Loucy (cell line): ENCODE results near the gene MBNL2.

ENCODE experiments used
- H2AFZ ChIP-seq: fragments of 200-600 bp; sonication (generic); 2 replicates; pipeline ENCODE4 v1.6.0; 2016; ENCODE audit warnings: antibody characterized with exemption, mild to moderate bottlenecking, low read length, moderate library complexity
- H3F3A ChIP-seq: fragments of 200-600 bp; 2 replicates; pipeline ENCODE4 v1.6.0; 2016; ENCODE audit warnings: antibody characterized with exemption, low read depth, mild to moderate bottlenecking
- H3K27me3 ChIP-seq: fragments of 200-600 bp; sonication (generic); 2 replicates; pipeline ENCODE4 v1.6.1; 2014; ENCODE audit warnings: low read length, mild to moderate bottlenecking; ENCODE audit not compliant: insufficient read depth, poor library complexity, severe bottlenecking
- H3K36me3 ChIP-seq: fragments of 200-600 bp; sonication (generic); 2 replicates; pipeline ENCODE4 v1.6.1; 2016; ENCODE audit warnings: low read length; ENCODE audit not compliant: insufficient read depth
- H3K4me1 ChIP-seq: fragments of 200-600 bp; sonication (generic); 2 replicates; pipeline ENCODE4 v1.5.1; 2014; ENCODE audit warnings: low read length, mild to moderate bottlenecking; ENCODE audit not compliant: insufficient read depth, poor library complexity, severe bottlenecking
- H3K4me2 ChIP-seq: fragments of 200-600 bp; sonication (generic); 2 replicates; pipeline ENCODE4 v1.6.0; 2014; ENCODE audit warnings: antibody characterized with exemption, low read length, low read depth, mild to moderate bottlenecking; ENCODE audit not compliant: poor library complexity, severe bottlenecking
- H3K4me3 ChIP-seq: fragments of 200-600 bp; sonication (generic); 2 replicates; pipeline ENCODE4 v1.5.1; 2014; ENCODE audit warnings: low read length, mild to moderate bottlenecking, mixed read lengths; ENCODE audit not compliant: poor library complexity, severe bottlenecking
- H3K79me2 ChIP-seq: fragments of 200-600 bp; sonication (generic); 2 replicates; pipeline ENCODE4 v1.6.1; 2014; ENCODE audit warnings: low read length; ENCODE audit not compliant: insufficient read depth
- H3K9ac ChIP-seq: fragments of 200-600 bp; sonication (generic); 2 replicates; pipeline ENCODE4 v1.6.0; 2014; ENCODE audit warnings: mild to moderate bottlenecking, low read depth, low read length, moderate library complexity; ENCODE audit not compliant: poor library complexity, severe bottlenecking
- H3K9me2 ChIP-seq: fragments of 200-600 bp; sonication (generic); replicated peaks from 2 replicates; pipeline ENCODE4 v1.6.1; 2016; ENCODE audit warnings: low read depth, low read length, mixed read lengths
- H3K9me3 ChIP-seq: fragments of 200-600 bp; sonication (generic); 2 replicates; pipeline ENCODE4 v1.6.1; 2014; ENCODE audit warnings: mild to moderate bottlenecking, antibody characterized with exemption, low read length, low read depth; ENCODE audit not compliant: insufficient read depth
- H4K20me1 ChIP-seq: fragments of 200-600 bp; sonication (generic); 2 replicates; pipeline ENCODE4 v1.6.0; 2014; ENCODE audit warnings: antibody characterized with exemption, low read length, mild to moderate bottlenecking; ENCODE audit not compliant: insufficient read depth, poor library complexity, severe bottlenecking
- EZH2phosphoT487 ChIP-seq: fragments of 200-600 bp; IDR thresholded peaks from 2 replicates; pipeline ENCODE4 v1.6.1; 2018; ENCODE audit warnings: antibody characterized with exemption, mild to moderate bottlenecking, moderate library complexity, borderline replicate concordance
- TF ChIP-seq, protein P1 (sequence below): fragments of 200-600 bp; sonication (generic); conservative IDR thresholded peaks from 2 replicates; pipeline ENCODE4 v1.5.1; 2014; ENCODE audit warnings: mild to moderate bottlenecking, antibody characterized with exemption, low read length

MBNL2 gene

DNA sequence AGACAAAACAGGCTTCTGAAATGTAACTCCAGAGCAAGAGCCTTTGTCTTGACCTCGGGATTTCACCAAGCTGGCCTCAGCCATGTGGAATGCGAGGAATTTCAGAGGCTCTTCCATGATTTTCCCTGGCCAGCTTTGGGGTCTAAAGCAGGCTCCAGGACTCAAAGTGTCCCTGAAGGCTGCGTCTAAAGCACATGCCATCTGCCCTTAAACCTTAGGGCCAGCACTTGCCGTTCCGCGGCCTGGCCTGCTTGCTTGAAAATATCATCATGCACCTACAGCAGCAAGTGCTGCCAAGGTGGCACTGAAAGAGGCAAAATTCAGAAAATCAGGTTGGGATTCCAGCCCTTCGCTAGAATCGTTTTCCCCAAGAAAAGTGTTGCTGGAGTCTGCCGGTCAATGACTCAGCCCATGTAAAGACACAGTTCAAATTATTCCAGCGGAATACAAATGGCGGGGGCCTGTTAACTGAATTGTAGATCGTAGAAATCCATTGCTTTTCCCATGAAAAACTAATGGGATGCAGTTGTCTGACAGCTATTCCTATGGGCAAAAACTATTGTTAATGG lies 106.2 kb downstream of the MBNL2 start:
- H3K36me3 ChIP-seq: no peaks in the 10 kb centered on the region

DNA sequence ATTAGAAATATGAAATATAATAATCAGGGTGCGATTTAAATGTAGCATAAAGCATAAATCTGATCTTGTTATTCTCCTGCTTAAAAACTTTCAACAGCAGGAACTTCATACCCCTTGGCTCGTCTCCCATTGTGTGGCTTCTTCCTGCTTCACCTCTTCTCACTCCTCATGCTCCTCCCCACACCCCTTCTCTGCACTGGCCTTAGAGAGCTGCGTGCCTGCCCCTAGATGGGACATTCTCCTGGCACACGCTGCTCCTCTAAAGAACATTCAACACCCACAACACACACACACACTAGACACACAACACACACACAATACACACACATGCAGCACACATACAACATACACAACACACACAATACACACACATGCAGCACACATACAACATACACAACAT lies 107.2 kb downstream of the MBNL2 start:
- Histone ChIP-seq H3K9ac (no peak overlapping the region), H4K20me1 (no peaks in the 10 kb centered on the region), H3K9me3 (no peaks in the 10 kb centered on the region), H3K4me2 (no peak overlapping the region), H3K9me2 (no peaks in the 10 kb centered on the region), H3K79me2 (no peaks in the 10 kb centered on the region), H3K27me3 (no peaks in the 10 kb centered on the region), H3F3A (no peaks in the 10 kb centered on the region), H3K36me3 (no peaks in the 10 kb centered on the region), H3K4me3 (no peak overlapping the region), H2AFZ (no peak overlapping the region), H3K4me1 (no peaks in the 10 kb centered on the region)
- TF ChIP-seq, protein P1, sequence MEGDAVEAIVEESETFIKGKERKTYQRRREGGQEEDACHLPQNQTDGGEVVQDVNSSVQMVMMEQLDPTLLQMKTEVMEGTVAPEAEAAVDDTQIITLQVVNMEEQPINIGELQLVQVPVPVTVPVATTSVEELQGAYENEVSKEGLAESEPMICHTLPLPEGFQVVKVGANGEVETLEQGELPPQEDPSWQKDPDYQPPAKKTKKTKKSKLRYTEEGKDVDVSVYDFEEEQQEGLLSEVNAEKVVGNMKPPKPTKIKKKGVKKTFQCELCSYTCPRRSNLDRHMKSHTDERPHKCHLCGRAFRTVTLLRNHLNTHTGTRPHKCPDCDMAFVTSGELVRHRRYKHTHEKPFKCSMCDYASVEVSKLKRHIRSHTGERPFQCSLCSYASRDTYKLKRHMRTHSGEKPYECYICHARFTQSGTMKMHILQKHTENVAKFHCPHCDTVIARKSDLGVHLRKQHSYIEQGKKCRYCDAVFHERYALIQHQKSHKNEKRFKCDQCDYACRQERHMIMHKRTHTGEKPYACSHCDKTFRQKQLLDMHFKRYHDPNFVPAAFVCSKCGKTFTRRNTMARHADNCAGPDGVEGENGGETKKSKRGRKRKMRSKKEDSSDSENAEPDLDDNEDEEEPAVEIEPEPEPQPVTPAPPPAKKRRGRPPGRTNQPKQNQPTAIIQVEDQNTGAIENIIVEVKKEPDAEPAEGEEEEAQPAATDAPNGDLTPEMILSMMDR: no peak
- TF ChIP-seq EZH2phosphoT487: no peak

More for the DNA sequence above, 106.2 kb downstream of the MBNL2 start:
- Histone ChIP-seq H3K9me2 (no peaks in the 10 kb centered on the region), H3F3A (no peaks in the 10 kb centered on the region), H3K79me2 (no peaks in the 10 kb centered on the region), H3K27me3 (no peaks in the 10 kb centered on the region), H3K4me3 (no peak overlapping the region), H3K4me2 (no peak overlapping the region), H4K20me1 (no peaks in the 10 kb centered on the region), H2AFZ (no peak overlapping the region), H3K4me1 (no peaks in the 10 kb centered on the region), H3K9me3 (no peaks in the 10 kb centered on the region), H3K9ac (no peak overlapping the region)
- TF ChIP-seq EZH2phosphoT487: no peak

DNA sequence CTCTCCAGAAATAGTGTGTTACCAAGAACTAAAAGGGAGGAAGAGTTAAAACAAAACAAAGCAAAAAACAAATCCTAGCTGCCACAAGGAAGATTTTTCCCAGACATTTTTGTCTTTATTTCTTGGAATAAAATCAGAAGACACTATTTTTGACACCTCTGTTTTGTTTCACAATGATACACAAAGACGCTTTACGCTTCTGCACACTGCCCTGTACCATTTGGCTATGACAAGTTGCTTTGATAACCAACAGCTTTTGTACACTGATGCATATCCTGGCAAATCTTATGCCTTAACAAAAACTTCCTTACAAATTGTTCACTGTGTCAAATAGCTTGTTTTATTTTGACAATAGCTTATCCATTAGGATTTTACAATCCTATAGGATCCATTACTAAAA lies 108.3 kb downstream of the MBNL2 start:
- TF ChIP-seq, protein P1: no peak
- TF ChIP-seq EZH2phosphoT487: no peak
- Histone ChIP-seq H3K9me2 (no peaks in the 10 kb centered on the region), H3K4me2 (no peak overlapping the region), H3F3A (no peaks in the 10 kb centered on the region), H3K79me2 (no peaks in the 10 kb centered on the region), H3K36me3 (no peaks in the 10 kb centered on the region), H3K9ac (no peak overlapping the region), H3K4me1 (no peaks in the 10 kb centered on the region), H3K4me3 (no peak overlapping the region), H3K27me3 (no peaks in the 10 kb centered on the region), H4K20me1 (no peaks in the 10 kb centered on the region), H2AFZ (no peak overlapping the region), H3K9me3 (no peaks in the 10 kb centered on the region)

DNA sequence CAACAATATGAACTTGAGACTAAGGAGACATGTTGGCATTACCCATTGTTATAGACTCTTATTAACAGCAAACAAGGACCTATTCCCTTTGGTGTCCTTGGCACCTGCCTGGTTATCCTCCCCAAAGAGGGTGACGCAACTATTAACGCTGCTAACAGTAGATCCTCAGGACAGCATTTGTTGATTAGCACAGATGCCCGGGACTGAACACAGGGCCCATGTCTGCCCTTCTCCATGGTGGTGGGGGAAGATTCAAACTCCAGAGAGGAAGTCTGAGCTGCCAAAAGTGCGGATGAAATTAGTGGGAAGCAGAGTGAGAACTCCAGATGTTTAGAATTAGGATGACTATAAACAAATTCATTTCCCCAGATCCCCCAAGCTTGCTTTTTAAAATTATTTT lies 110.6 kb downstream of the MBNL2 start:
- Histone ChIP-seq H3K79me2 (no peaks in the 10 kb centered on the region), H3K9me3 (no peaks in the 10 kb centered on the region), H2AFZ (no peak overlapping the region), H3K9me2 (no peaks in the 10 kb centered on the region), H3K4me3 (no peak overlapping the region), H3K4me2 (no peak overlapping the region), H3F3A (no peaks in the 10 kb centered on the region), H3K4me1 (no peaks in the 10 kb centered on the region), H3K36me3 (peaks cover 5% of the 10 kb centered on the region; the same call in 1 of the 2 replicates), H3K27me3 (no peaks in the 10 kb centered on the region), H4K20me1 (no peaks in the 10 kb centered on the region), H3K9ac (no peak overlapping the region)
- TF ChIP-seq, protein P1: no peak
- TF ChIP-seq EZH2phosphoT487: no peak
